Measurements from ENCODE around the gene TENM4. TPM values are rescaled to one million over a fixed set of nuclear protein-coding genes. Genes with fewer than 3 reads are reported as not detected.

Gene TENM4
- polyA plus RNA-seq, 12 donors: 6.1 to 12.6 (median 7.8) TPM; not detected in 1

- no peak for DNase-seq
Measured at GRCh38 chr11:78812513-78813293, 628.1 kb downstream of the TENM4 start.

GRCh38 chr11:78810559-78811009 lies 630.2 kb downstream of the TENM4 start:
- DNase-seq: no peak

DNA sequence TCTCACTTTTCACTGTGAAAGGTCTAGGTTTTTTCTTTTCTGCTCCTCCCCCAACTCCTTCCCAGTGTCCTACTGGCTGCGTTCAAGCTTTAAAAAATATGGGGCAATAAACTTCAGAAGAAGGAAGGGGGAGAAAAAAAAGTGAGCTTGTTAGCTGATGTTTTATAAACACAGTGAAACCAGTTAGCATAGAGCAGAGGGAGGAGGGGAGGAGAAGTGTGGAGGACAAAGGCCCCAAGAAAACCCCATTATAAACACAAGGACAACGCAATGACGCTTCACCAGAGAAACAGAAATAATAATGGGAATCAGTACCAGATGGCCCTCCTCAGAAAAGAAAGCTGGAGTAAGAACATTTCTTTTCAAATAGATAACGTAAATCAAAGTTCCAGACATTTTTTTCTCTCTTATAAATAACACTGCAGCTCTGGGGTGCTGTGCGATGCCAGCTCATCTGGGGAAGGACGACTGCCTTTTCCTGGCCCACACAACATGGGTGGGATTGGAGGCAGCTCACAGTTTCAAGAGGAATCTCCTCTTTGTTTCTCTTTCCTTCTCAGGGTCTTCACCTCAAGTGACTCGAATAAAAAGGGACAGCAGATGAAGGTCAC lies 630.8 kb downstream of the TENM4 start:
- no peak for DNase-seq

- DNase-seq: no peak
Measured at GRCh38 chr11:78808923-78809322, 631.9 kb downstream of the TENM4 start.

GRCh38 chr11:78807351-78807750 lies 633.5 kb downstream of the TENM4 start:
- DNase-seq: no peak

GRCh38 chr11:78806214-78807004 lies 634.4 kb downstream of the TENM4 start:
- no peak for DNase-seq

DNA sequence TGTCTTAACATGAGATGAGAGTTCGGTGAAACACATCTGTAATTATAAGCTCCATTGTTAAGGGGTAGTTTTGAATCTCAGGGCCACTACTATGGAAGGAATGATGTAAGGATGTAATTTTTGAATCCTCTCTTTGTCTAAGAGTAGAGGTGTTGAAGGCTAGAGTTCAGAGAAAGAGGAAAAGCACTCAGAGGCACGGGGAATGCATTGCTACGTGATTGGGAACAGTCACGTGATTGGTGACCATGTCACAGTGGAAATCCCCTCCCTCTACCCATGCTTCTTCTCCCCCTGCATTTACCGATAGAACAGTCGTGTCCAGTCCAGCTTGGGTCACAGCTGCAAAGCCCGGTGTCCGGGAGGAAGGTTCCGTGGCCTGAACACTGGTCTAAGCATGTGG lies 635.8 kb downstream of the TENM4 start:
- DNase-seq: no peak

DNA sequence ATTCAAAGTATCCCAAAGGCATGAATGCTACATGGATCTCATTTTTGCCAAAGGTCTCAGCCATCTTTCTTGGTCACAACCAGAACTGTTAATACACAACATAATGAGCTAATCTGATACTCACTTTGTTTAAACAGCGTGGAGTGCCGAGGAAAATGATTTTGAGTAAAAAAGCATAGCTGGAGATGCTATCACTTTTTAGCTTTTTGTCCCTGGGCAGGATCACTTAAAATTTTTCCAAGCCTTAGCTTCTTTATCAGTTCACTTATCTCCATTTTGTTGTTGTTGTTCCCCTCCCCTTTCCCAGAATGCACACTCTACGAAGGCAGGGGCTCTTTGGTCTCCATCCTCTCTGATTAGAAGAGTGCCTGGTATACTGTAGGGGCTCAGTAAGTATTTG lies 636.8 kb downstream of the TENM4 start:
- no peak for DNase-seq

- DNase-seq: no peak
Measured at GRCh38 chr11:78802058-78802761, 638.6 kb downstream of the TENM4 start.

GRCh38 chr11:78801161-78801884 lies 639.5 kb downstream of the TENM4 start:
- DNase-seq: peak; percentile 76

GRCh38 chr11:78800756-78801155 lies 640.1 kb downstream of the TENM4 start:
- no peak for DNase-seq

GRCh38 chr11:78800096-78800690 lies 640.6 kb downstream of the TENM4 start:
- no peak for DNase-seq

- peak; percentile 64 for DNase-seq
Measured at GRCh38 chr11:78798663-78799062, 642.2 kb downstream of the TENM4 start.

DNA sequence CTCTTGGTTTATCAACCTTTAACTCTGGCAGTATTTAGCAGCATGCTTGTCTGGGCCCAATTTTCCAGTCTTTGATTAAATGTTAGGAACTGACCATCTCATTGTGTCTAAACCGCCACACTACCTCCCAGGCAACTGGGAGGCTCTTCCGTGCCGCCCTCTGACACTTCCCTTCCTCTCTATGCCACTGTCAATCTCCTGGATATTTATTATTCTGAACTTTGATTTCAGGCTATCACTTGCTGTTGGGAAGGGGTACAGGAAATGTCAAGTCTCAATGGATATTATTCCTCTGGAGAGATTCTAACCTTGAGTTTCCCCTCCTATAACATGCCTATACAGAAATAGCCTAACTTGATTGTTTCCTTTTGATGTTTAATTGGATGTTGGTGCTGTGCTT lies 643.3 kb downstream of the TENM4 start:
- no peak for DNase-seq

- no peak for DNase-seq
Measured at GRCh38 chr11:78796956-78797355, 643.9 kb downstream of the TENM4 start.

- DNase-seq: no peak
Measured at GRCh38 chr11:78795621-78796261, 645.1 kb downstream of the TENM4 start.

DNA sequence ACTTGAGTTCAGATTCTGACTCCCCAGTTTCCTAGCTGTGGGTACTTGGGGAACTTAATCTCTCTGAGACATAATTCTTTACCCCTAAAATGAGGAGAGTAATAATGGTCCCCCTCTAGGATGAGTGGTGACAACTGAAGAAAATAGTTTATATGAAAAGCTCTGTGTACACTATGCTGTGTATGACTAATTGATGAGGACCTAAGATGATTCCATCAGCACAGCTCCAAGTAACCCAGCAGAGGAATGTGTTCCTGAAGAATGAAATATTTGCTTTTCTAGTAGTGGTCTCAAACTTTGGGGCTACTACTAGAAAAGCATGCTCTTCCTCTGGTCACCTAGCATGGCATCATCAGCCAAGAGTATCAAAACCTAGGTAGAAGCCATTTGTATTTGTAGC lies 648.9 kb downstream of the TENM4 start:
- DNase-seq: no peak

GRCh38 chr11:78791254-78791653 lies 649.6 kb downstream of the TENM4 start:
- DNase-seq: no peak

GRCh38 chr11:78790784-78791183 lies 650.0 kb downstream of the TENM4 start:
- no peak for DNase-seq

- no peak for DNase-seq
Measured at GRCh38 chr11:78789375-78789774, 651.5 kb downstream of the TENM4 start.
